H1 (cell line): Measurements from ENCODE around the gene ARSI.

ENCODE experiments used
- CREB1 ChIP-seq: IDR thresholded peaks from 2 replicates; pipeline ENCODE4 v1.6.1; 2012; ENCODE audit warnings: inconsistent platforms
- TF ChIP-seq, protein P1 (sequence below), 3 experiments: IDR thresholded peaks; 1 replicate in 2 of 3; 2 replicates in 1 of 3; pipeline versions ENCODE4 v1.5.1 to v1.6.1; 2011; ENCODE audit warnings: low read length in 3 of 3, mild to moderate bottlenecking in 3 of 3, inconsistent platforms in 2 of 3, low read depth in 1 of 3, moderate library complexity in 1 of 3; ENCODE audit not compliant: insufficient read depth in 1 of 3; ENCODE audit errors: control extremely low read depth in 1 of 3

GRCh38 chr5:150318613-150319483 lies 16.1 kb upstream of the ARSI start:
- TF ChIP-seq, protein P1, sequence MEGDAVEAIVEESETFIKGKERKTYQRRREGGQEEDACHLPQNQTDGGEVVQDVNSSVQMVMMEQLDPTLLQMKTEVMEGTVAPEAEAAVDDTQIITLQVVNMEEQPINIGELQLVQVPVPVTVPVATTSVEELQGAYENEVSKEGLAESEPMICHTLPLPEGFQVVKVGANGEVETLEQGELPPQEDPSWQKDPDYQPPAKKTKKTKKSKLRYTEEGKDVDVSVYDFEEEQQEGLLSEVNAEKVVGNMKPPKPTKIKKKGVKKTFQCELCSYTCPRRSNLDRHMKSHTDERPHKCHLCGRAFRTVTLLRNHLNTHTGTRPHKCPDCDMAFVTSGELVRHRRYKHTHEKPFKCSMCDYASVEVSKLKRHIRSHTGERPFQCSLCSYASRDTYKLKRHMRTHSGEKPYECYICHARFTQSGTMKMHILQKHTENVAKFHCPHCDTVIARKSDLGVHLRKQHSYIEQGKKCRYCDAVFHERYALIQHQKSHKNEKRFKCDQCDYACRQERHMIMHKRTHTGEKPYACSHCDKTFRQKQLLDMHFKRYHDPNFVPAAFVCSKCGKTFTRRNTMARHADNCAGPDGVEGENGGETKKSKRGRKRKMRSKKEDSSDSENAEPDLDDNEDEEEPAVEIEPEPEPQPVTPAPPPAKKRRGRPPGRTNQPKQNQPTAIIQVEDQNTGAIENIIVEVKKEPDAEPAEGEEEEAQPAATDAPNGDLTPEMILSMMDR (IDR thresholded peaks at IDR 0.05; ENCODE audit: control extremely low read depth in 1 of 3, insufficient read depth in 1 of 3, low read depth in 1 of 3, low read length in 3 of 3) = no peak
- no peak for TF ChIP-seq CREB1
